Ovary (tissue), 3 donors: ENCODE results near the gene COL27A1.
"Not testable (repeated sequence)": the region's sequence is repeated elsewhere in the genome, so short reads cannot be mapped to it uniquely, and the experiment has no call there.

Source experiments
- POLR2A ChIP-seq: fragments of 450-650 bp; IDR thresholded peaks from one replicate; pipeline ENCODE4 v1.6.1; 2017; ENCODE audit warnings: antibody characterized with exemption, mild to moderate bottlenecking, moderate library complexity
- TF ChIP-seq, protein P1 (sequence below), 3 donors: fragments of 450-650 bp in 2 of 3; fragments of 200-600 bp in 1 of 3; IDR thresholded peaks; one replicate each; pipeline versions ENCODE4 v1.5.1 to v1.8.0; 2016 to 2022; ENCODE audit warnings: antibody characterized with exemption in 3 of 3, mild to moderate bottlenecking in 1 of 3
- donor health status: DM: no; HTN: no; CAD: no.

DNA sequence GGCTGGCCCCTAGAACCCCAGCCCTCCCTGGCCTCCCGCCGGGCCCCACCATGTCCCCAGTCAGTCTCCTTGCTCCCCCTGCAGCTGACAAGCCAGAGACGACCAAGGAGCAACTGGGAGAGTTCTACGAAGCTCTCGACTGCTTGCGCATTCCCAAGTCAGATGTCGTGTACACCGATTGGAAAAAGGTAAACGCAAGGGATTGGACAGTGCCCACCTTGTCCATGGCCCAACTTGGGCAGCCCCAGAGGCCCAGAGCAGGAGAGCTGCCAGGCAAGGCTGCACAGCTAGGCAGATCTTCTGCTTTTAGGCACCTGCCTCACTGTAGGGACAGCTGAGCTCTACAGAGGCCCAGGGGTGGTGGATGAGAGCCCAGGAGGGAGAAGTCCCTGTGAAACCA lies 169.6 kb downstream of the COL27A1 start:
- not testable (repeated sequence) for TF ChIP-seq POLR2A
- TF ChIP-seq, protein P1, sequence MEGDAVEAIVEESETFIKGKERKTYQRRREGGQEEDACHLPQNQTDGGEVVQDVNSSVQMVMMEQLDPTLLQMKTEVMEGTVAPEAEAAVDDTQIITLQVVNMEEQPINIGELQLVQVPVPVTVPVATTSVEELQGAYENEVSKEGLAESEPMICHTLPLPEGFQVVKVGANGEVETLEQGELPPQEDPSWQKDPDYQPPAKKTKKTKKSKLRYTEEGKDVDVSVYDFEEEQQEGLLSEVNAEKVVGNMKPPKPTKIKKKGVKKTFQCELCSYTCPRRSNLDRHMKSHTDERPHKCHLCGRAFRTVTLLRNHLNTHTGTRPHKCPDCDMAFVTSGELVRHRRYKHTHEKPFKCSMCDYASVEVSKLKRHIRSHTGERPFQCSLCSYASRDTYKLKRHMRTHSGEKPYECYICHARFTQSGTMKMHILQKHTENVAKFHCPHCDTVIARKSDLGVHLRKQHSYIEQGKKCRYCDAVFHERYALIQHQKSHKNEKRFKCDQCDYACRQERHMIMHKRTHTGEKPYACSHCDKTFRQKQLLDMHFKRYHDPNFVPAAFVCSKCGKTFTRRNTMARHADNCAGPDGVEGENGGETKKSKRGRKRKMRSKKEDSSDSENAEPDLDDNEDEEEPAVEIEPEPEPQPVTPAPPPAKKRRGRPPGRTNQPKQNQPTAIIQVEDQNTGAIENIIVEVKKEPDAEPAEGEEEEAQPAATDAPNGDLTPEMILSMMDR (IDR thresholded peaks at IDR 0.05), result not testable (repeated sequence)
